ENCODE results near the gene ATP9B.

The ATP9B gene

DNA sequence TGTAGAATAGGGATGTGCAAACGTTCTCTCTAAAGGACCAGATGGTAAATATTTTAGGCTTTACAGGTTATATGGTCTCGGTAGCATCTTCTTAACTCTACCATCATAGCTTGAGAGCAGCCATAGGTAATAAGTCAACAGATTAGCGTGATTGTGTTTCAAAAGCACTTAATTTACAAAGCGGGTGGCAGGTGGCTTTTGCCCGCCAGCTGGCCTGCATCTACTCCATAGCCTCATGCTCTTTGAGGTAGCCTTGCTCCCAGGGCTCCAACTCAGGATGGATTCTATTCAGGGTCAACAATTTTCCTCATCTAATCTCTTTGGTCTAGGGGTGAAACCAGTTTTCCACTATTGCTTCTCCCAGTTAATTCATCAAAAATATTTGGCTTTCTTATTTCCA is 5.0 kb upstream of the ATP9B start:
- TF ChIP-seq ZNF664 (tag by site-specific recombination; IDR thresholded peaks at IDR 0.05), result no peak
- TF ChIP-seq ELK4 (IDR thresholded peaks at IDR 0.05; ENCODE audit: borderline replicate concordance, low read depth, low read length), result no peak
- TF ChIP-seq GLI2 (tag by site-specific recombination; IDR thresholded peaks at IDR 0.05; ENCODE audit: borderline replicate concordance, low read depth), result no peak
- TF ChIP-seq ZNF23 (tag by site-specific recombination; IDR thresholded peaks at IDR 0.05; ENCODE audit: borderline replicate concordance), result no peak
- TF ChIP-seq ZNF266 (tag by site-specific recombination; IDR thresholded peaks at IDR 0.05; ENCODE audit: low read depth), result no peak
- no peak for TF ChIP-seq ZNF596 (tag by site-specific recombination; IDR thresholded peaks at IDR 0.05)
- TF ChIP-seq, protein P1, sequence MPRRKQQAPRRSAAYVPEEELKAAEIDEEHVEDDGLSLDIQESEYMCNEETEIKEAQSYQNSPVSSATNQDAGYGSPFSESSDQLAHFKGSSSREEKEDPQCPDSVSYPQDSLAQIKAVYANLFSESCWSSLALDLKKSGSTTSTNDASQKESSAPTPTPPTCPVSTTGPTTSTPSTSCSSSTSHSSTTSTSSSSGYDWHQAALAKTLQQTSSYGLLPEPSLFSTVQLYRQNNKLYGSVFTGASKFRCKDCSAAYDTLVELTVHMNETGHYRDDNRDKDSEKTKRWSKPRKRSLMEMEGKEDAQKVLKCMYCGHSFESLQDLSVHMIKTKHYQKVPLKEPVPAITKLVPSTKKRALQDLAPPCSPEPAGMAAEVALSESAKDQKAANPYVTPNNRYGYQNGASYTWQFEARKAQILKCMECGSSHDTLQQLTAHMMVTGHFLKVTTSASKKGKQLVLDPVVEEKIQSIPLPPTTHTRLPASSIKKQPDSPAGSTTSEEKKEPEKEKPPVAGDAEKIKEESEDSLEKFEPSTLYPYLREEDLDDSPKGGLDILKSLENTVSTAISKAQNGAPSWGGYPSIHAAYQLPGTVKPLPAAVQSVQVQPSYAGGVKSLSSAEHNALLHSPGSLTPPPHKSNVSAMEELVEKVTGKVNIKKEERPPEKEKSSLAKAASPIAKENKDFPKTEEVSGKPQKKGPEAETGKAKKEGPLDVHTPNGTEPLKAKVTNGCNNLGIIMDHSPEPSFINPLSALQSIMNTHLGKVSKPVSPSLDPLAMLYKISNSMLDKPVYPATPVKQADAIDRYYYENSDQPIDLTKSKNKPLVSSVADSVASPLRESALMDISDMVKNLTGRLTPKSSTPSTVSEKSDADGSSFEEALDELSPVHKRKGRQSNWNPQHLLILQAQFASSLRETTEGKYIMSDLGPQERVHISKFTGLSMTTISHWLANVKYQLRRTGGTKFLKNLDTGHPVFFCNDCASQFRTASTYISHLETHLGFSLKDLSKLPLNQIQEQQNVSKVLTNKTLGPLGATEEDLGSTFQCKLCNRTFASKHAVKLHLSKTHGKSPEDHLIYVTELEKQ (tag by site-specific recombination; IDR thresholded peaks at IDR 0.05; ENCODE audit: borderline replicate concordance), result no peak
- TF ChIP-seq RBAK (tag by site-specific recombination; IDR thresholded peaks at IDR 0.05), result no peak
- no peak for TF ChIP-seq ZNF768 (tag by site-specific recombination; IDR thresholded peaks at IDR 0.05)
- no peak for TF ChIP-seq PATZ1 (tag by site-specific recombination; IDR thresholded peaks at IDR 0.05)
- no peak for TF ChIP-seq ZNF701 (tag by site-specific recombination; IDR thresholded peaks at IDR 0.05)
- TF ChIP-seq ZBTB20 (tag by site-specific recombination; IDR thresholded peaks at IDR 0.05), result no peak
- TF ChIP-seq, protein P2, sequence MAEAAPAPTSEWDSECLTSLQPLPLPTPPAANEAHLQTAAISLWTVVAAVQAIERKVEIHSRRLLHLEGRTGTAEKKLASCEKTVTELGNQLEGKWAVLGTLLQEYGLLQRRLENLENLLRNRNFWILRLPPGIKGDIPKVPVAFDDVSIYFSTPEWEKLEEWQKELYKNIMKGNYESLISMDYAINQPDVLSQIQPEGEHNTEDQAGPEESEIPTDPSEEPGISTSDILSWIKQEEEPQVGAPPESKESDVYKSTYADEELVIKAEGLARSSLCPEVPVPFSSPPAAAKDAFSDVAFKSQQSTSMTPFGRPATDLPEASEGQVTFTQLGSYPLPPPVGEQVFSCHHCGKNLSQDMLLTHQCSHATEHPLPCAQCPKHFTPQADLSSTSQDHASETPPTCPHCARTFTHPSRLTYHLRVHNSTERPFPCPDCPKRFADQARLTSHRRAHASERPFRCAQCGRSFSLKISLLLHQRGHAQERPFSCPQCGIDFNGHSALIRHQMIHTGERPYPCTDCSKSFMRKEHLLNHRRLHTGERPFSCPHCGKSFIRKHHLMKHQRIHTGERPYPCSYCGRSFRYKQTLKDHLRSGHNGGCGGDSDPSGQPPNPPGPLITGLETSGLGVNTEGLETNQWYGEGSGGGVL (tag by site-specific recombination; IDR thresholded peaks at IDR 0.05), result no peak
- TF ChIP-seq, protein P3, sequence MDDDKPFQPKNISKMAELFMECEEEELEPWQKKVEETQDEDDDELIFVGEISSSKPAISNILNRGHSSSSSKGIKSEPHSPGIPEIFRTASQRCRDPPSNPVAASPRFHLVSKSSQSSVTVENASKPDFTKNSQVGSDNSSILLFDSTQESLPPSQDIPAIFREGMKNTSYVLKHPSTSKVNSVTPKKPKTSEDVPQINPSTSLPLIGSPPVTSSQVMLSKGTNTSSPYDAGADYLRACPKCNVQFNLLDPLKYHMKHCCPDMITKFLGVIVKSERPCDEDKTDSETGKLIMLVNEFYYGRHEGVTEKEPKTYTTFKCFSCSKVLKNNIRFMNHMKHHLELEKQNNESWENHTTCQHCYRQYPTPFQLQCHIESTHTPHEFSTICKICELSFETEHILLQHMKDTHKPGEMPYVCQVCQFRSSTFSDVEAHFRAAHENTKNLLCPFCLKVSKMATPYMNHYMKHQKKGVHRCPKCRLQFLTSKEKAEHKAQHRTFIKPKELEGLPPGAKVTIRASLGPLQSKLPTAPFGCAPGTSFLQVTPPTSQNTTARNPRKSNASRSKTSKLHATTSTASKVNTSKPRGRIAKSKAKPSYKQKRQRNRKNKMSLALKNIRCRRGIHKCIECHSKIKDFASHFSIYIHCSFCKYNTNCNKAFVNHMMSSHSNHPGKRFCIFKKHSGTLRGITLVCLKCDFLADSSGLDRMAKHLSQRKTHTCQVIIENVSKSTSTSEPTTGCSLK (tag by site-specific recombination; IDR thresholded peaks at IDR 0.05), result no peak
- no peak for TF ChIP-seq GLI4 (tag by site-specific recombination; IDR thresholded peaks at IDR 0.05)
- no peak for TF ChIP-seq ZNF518A (tag by site-specific recombination; conservative IDR thresholded peaks at IDR 0.05; ENCODE audit: low read depth)
- TF ChIP-seq ZNF555 (tag by site-specific recombination; conservative IDR thresholded peaks at IDR 0.05), result no peak
- TF ChIP-seq ZNF146 (tag by site-specific recombination; IDR thresholded peaks at IDR 0.05), result no peak
- CTCF ChIA-PET, result interaction anchor here (0.6 kb wide), 1 partner anchor 362 kb away, joined by 3 read pairs; no protein-coding TSS in a partner anchor
- POLR2A ChIA-PET, result no interaction called here
- Histone ChIP-seq H3K9me3 (ENCODE audit: control insufficient read depth, insufficient read depth, low read depth, low read length) (no peaks in the 10 kb centered on the region), H3K4me3 (ENCODE audit: low read depth, low read length) (no peak overlapping the region), H3K4me1 (ENCODE audit: control insufficient read depth, insufficient read depth, low read length) (no peaks in the 10 kb centered on the region), H3K27ac (ENCODE audit: extremely low read depth, low read depth, low read length) (no peak overlapping the region), H3K36me3 (ENCODE audit: control insufficient read depth in 2 of 2, insufficient read depth in 1 of 2, low read length in 2 of 2) (no peaks in the 10 kb centered on the region)

Measured in HEK293 (cell line).